ENCODE data around the gene SHOC2.

The SHOC2 gene

DNA sequence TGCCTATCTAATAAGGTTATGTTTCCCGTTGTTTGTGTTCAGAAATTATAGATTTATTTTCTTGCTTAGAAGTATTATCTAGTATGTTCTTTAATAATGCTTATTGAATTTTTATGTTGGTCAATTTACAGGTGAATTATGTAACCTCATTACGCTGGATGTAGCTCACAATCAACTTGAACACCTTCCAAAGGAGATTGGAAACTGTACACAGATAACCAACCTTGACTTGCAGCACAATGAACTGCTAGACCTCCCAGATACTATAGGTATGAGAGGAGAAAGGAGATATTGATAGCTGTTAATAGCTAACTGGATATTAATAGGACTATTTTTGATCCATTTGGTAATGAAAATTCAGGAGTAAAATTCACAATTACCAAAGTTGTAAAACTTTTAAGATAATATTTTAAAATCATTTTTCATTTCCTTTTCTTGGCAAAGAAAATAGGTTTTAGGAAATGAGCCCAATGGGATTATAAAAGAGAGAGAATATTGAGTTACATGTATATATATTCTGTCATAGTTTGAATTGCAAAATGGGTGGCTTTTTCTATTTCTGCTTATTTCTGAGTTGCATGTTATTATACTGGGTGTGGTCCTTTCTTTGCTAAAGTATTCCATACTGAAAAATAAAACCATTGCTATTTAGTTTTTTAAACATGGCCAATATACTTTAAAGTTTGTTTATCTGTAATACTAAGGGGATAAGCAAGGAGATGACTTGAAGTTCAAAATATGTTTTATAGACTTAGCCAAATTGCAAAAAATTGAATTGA lies 66.3 kb downstream of the SHOC2 start:
- no peak for DNase-seq (ENCODE audit: low spot score)

DNA sequence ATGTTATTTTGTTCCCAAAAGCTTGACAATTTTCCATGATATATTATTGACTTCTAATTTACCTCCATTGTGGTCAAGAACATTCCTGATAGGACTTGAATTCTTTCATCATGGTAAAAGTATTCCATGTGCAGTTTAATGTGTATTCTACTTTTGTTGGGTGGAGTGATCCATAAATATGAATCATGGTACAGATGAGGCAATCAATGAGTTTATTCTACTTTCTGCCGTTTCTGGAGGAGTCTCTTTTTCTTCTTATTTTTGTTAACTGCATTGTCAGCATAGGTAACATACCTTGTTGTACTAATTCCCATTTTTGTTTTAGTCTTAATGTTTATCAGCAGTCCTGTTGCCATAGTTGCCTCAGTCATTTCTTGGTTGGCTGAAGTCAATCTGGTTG lies 69.6 kb downstream of the SHOC2 start:
- DNase-seq (ENCODE audit: low spot score), result no peak

DNA sequence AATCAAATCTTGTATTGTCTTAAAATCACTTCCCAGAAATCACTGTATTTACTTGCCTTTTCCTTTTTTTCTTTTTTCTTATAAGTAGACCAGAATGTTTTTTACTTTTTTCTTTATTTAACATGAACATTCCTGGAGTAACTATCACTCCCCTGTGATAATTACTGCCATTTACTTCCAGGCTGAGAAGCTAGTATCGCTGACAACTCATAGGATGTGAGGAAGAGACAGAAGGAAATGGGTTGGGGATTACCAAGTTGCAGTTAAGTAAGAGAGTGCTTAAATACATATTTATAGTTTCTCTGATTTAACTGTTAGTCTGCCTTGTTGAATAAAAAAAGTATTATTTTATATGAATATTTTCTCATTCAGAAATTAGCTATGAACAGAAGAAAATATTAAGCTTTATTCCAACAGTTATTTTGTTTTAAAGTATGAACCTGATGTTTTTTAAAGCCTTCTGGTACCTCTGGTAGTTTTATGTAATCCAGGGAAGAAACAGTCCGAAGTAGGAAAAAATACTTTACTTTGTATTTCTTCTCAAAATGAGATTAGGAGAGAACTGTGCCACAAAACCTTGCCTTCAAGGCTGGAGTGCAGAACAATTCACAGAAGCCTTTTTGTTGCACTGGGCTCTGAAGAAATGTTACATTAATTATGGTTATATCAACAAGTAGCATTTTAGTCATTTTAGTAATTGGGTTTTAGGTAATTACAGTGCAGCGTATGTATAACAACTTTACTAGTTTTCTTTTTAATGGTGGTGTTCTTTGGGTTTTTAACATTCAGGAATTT lies 72.8 kb downstream of the SHOC2 start:
- DNase-seq (ENCODE audit: low spot score), result peak; percentile 6

DNA sequence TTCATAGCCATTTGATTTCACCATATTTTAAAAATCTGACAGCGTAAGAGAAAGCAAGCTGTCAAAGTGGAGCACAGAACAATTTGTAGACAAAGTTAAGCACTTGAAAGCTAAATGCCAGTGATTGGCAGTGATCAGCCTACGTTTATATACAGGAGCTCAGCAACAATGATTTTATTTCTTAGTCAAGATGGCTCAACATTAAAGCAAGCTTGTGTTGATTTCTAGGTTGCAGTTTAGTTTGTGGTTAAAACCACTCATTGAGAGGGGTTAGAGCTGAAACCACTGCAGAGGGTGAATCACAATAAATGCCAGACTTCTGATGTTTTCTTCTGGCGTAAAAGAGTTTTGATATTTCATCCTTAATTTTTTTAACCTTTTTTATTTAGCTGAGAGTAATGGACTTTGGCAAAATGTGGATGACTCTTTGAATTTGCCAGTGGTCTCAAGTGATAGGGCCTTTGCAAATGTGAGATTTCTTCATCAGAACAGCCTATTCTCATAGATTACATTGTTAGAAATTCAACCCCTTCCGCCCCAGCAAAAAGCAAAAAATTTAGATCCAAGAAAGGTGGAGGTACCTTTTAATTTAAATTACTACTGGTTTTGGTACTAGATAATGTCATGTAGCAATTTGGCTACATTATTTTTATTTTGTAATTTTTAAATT lies 73.8 kb downstream of the SHOC2 start:
- peak; percentile 8 for DNase-seq (ENCODE audit: low spot score)

DNA sequence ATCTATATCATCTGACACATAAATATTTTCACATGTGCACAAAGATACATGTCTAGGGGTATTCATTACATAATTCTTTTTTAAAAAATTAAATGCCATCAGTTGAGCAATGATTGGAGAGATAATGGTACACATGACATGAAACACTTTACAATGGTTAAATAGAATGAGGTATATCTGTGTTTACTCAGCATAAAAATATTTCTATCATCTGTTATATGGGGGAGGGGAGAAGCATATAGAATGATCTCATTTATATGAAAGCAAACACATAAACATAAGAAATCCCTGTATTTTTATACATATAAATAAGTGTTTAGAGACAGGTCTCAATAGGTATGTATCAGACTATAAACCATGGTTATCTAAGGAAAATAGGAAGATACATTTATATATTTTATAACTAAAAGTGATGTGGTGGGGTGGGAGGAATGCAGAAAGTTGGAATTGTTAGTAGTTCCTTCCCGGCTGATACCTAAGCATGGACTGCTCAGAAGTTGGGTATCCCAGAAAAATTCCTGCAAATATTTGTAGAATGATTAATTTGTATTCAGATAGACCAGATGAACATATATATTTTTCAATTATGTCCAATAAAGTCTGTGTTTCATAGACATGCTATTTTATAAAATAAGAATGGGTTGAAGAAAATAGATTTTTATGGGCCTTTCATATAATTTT lies 75.1 kb downstream of the SHOC2 start:
- no peak for DNase-seq (ENCODE audit: low spot score)

DNA sequence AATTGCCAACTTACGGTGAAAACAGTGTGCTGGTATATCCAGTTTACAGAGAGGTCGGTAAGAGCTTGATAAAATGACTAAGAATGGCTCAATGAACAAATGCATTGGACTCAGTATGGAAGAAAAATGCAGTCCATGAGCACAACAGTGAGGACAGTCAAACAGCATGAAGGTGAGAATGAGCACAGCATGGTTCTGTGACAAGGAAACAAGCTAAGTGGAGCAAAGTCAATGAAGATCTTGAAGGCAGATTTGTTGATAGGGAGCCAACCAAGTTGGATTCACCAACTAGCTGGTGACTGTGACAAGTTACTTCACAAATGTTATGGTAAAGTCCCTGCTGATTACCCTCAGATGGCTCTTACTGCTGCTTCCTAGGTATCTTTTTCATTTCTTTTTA lies 75.9 kb downstream of the SHOC2 start:
- no peak for DNase-seq (ENCODE audit: low spot score)

DNA sequence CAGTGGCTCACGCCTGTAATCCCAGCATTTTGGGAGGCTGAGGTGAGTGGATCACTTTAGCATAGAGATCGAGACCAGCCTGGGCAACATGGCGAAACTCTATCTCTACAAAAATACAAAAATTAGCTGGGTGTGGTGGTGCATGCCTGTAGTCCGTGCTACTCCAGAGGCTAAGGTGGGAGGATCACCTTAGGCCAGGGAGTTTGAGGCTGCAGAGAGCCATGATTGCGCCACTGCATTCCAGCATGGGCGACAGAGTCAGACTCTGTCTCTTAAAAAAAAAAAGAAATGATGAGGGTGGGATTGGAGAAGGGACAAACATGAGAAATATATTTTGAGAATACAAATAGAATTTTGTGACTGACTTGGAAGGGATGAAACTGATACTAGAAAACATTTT lies 76.9 kb downstream of the SHOC2 start:
- no peak for DNase-seq (ENCODE audit: low spot score)

DNA sequence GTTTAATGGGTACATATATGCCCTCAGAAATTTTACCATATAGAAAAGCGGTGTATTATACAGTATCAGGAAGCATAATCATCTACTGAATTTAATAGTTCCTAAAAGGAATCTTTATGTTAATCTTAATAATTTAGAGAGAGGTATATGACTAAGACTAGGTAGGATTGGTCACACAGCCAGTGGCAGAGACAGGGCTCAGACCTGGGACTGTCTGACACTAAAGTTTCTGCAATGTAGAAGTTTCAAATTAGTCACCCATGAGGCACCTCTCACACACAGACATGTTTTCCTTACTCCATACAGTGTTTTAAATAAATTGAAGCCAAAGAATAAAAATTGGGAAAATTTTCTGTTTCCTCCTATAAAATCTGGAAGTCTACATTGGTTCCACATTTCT lies 84.6 kb downstream of the SHOC2 start:
- no peak for DNase-seq (ENCODE audit: low spot score)

DNA sequence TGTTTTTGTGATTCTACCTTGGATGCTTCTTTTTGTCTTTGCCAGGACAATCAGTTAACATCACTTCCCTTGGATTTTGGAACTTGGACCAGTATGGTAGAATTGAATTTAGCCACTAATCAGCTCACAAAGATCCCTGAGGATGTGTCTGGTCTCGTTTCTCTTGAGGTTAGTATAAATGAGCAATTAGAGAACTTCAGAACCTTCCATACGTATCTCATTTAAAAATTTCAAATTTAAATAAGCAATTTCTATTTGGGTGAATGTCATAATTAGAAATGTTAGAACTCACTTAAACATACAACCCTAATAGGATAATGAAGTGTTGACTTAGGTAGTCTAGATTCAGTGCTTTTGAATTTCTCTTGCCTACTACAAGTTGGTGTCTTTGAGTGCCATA lies 88.1 kb downstream of the SHOC2 start:
- no peak for DNase-seq (ENCODE audit: low spot score)

DNA sequence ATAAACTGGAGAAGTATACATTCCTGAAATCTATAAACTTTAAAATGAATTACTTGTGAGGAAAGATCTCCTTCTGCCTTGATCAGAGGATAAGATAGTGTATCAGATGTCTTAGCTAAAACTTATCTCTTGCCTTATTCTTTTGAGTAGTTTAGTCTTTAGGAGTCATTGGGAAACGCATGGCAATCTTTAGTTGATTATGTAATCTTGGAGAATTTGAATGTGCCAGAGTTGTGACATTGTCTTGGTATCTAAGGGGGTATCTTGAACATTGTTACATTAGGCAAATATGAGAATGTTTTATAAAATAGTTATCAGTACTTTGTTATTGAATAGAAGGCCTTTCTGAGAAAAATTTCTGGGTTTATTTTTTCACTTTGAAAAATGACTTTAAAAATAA lies 95.8 kb downstream of the SHOC2 start:
- DNase-seq (ENCODE audit: low spot score), result no peak

DNA sequence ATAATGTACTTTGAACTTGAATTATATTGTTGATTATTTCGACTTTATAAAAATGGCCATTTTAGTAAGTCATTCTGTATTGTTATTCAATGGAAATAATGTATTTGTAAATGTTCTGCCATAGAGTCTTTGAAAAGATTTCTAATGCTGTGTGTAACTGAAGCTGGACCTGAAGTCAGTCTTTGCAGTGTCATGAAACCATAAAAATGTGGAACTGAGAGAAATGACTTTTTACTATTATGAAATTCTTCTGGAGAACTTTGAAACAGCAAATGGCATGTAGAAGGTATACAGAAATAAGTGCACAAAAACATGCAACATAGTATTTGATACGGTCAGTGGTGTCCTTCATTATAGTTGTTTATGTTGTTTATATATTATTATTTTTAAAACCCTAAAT lies 97.7 kb downstream of the SHOC2 start:
- DNase-seq (ENCODE audit: low spot score), result no peak

DNA sequence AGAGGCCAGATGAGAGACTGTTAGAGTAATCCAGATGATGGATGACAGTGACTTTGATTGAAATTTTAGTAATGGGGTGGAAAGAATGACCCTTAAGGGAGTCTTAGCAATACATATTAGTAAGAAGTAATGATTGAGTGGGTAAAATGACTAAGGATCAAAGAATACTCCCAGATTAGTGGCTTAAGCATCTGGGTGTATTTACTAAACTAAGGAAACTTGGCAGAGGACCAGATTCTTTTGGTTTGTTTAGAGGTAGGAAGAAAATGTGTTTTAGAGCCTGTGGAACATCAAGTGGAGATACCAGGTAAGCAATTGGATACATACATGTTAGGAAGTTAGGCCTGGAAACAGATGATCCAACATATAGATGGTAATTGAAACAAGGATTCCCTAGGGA lies 98.6 kb downstream of the SHOC2 start:
- no peak for DNase-seq (ENCODE audit: low spot score)

DNA sequence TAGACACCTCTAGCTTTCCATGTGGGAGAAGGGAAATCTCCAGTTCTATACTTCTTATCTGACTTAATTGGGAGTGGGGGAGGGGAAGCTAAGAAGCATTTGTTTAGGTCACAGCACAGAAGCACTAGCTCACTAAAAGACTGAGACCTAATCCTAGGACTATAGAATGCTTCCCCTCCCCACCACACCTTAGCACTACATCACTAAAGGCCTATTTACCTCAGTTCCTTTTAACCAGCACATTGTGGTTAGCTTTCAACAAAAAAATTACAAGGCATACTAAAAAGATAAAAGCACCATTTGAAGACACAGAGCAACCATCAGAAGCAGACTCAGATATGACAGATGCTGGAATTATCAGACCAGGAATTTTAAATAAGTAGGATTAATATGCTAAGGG lies 103.7 kb downstream of the SHOC2 start:
- DNase-seq (ENCODE audit: low spot score), result no peak

DNA sequence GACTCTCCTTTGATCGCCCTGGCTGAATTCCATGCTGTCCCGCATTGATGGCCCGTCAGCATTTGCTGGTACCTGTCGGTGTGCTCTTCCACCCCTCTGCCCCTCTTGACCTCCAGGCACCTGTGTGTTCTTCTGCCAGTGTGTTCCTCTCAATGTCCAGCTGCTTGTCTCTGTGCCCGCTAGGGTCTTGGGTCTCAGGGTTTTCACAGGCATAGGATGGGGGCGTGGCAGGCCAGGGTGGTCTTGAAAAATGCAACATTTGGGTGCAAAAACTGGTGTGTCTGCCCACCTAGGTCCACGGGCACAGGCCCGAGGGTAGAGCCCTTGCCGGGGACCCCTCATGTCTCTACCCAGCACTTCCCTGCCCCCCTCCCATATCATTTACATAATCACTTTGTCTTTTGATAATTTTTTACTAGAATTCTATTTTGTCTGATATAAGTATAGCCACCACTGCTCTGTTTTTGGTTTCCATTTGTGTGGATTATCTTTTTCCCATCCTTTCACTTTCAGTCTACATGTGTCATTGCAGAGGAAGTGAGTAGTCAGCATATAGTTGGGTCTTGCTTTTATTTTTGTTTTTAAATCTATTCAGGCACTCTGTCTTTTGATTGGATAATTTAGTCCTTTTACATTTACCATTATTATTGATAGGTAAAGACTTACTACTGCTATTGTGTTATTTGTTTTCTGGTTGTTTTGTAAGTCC lies 110.8 kb downstream of the SHOC2 start:
- DNase-seq (ENCODE audit: low spot score), result no peak

DNA sequence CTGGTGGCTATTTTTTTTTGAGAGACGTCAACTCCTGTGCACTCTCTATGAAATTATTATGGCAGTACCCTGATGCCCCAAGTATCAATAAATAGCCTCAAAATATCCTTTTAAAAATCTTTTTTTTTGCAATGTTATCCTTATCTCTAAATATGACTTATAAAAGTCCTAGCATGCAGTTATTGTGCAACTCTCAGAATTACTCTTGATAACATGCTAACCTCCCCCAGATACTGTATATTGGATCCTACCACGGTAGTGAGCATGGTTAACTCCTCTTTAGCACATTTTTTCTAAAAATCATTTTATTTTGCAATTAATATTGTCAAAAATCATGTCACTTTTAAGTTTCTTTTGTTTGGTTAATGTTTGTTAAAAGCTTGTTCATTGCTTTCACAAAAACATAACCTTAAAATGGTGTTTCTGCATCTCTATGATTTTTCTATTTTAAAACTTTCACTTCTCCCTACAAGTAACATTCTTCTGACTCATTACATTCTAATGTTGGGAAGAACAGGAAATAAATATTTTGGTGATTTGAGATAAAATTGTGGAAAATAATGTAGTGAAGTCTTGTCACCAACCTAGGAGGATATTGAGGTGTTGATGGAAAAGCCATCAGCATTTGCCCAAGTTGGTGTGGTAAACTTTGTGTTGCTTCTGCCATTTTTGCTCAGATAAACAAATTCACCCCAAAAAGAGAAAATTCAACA lies 115.3 kb downstream of the SHOC2 start:
- DNase-seq (ENCODE audit: low spot score), result no peak

DNA sequence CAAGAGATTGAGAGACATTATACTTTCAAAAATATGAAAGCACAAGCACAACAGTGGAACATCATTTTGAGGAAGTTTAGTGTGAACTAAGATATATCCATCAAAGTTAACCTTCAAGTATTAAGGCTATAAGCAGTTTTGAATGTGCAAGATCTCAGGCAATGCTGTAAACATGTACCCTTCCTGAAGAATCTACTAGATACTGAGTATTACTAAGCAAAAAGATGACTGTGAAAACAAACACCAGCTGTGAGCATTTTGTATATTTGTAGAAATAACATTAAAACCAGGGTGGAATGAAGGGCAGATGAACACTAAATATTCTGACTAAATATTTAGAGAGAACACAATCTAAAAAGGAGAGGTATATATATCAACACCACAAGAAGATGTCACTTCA lies 116.1 kb downstream of the SHOC2 start:
- DNase-seq (ENCODE audit: low spot score), result no peak

DNA sequence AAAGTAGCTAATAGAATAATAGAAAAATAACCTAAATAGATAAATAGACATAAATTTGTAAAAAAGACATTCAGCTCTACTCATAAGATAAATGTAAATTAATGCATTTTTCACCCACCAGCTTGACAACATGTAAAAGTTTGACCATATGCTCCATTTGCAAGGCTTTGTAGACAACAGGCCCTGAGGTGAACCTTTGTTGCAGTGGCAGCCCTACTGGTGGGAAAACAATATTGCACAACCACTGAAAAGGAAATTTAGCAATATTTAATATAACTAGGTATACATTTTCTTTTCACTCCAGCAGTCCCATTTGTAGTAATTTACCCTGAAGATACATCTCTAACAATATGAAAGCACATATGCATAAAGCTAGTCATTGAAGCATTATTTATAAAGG lies 118.5 kb downstream of the SHOC2 start:
- no peak for DNase-seq (ENCODE audit: low spot score)

DNA sequence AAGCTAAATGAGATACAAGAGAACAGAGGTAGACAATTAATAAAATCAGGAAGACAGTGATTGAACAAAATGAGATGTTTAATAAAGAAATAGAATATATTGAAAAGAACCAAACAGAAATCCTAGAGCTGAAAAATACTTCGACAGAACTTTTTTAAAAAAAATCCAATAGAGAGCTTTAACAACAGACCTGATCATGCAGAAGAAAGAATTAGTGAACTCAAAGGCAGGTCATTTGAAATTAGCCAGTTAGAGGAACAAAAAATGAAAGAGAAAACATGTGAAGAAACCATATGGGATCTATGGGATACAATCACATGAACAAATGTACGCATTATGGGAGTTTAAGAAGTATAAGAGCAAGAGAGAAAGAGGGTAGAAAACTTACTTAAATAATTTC lies 120.1 kb downstream of the SHOC2 start:
- no peak for DNase-seq (ENCODE audit: low spot score)

DNA sequence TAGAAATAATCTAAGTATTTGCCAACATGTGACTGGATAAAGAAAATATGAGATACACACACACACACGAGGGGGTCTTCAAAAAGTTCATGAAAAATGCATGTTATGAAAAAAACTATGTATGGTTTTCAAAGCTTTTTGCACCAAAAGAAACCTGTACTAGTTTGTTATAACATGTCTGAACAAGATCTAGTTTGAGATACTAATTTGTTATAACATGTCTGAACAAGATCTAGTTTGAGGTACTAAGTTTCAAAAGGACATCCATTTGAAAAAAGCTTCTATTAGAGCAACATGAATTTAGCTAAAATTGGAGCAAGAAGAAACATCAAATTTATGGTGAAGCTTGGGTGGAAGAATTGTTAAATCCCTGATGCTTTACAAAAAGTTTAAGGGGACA lies 137.6 kb downstream of the SHOC2 start:
- DNase-seq (ENCODE audit: low spot score), result no peak

All from COLO829 (cell line).